Measurements from ENCODE around the gene PHRF1. TPM values are rescaled to one million over a fixed set of nuclear protein-coding genes. Genes with fewer than 3 reads are reported as not detected.

PHRF1 gene
- total and polyA plus RNA-seq, 9 of the 15 experiments (the other 6 are each of a cell fraction or from before 2014, with no cell fraction given): 0.07 to 37.2 (median 7.7) TPM

- no peak for TF ChIP-seq RERE (CRISPR knock-in tag; IDR thresholded peaks at IDR 0.05; ENCODE audit: borderline replicate concordance)
- no peak for TF ChIP-seq YBX1 (IDR thresholded peaks at IDR 0.05)
- no peak for TF ChIP-seq E2F5 (CRISPR knock-in tag; IDR thresholded peaks at IDR 0.05)
- TF ChIP-seq PREB (CRISPR knock-in tag; IDR thresholded peaks at IDR 0.05): no peak
- no peak for TF ChIP-seq HNRNPLL (IDR thresholded peaks at IDR 0.05; ENCODE audit: low read depth, low read length, poor library complexity, severe bottlenecking)
- TF ChIP-seq ZNF830 (CRISPR knock-in tag; IDR thresholded peaks at IDR 0.05): no peak
- TF ChIP-seq MXI1 (IDR thresholded peaks at IDR 0.05; ENCODE audit: low read depth, low read length): 0 out of 2 replicates have a peak, but pooled peaks have one; percentile 4
- TF ChIP-seq L3MBTL2 (IDR thresholded peaks at IDR 0.05): no peak
- no peak for TF ChIP-seq ZNF696 (CRISPR knock-in tag; conservative IDR thresholded peaks at IDR 0.05)
- TF ChIP-seq SNAPC5 (CRISPR knock-in tag; IDR thresholded peaks at IDR 0.05): no peak
- TF ChIP-seq MAFG (tag; conservative IDR thresholded peaks at IDR 0.05): no peak
- TF ChIP-seq NELFE (IDR thresholded peaks at IDR 0.05; ENCODE audit: insufficient read depth, insufficient read length): no peak
- TF ChIP-seq ZNF239 (CRISPR knock-in tag; IDR thresholded peaks at IDR 0.05): no peak
- TF ChIP-seq ZNF655 (CRISPR knock-in tag; IDR thresholded peaks at IDR 0.05): no peak
- no peak for TF ChIP-seq CTCFL (IDR thresholded peaks at IDR 0.05; ENCODE audit: borderline replicate concordance, insufficient read depth, low read depth, low read length, poor library complexity, severe bottlenecking)
- TF ChIP-seq HDAC2 (IDR thresholded peaks at IDR 0.05): no peak
Observed at GRCh38 chr11:561148-562003, 14.9 kb upstream of the PHRF1 start (continued).

Data from K562 (cell line).